Vagina (tissue), 2 donors: ENCODE results near the gene FSD1L.

Experiments used
- POLR2A ChIP-seq, 2 donors: fragments of 450-650 bp; IDR thresholded peaks; one replicate each; pipeline ENCODE4 v1.6.1; 2017; ENCODE audit warnings: antibody characterized with exemption in 2 of 2, mild to moderate bottlenecking in 2 of 2, moderate library complexity in 2 of 2
- TF ChIP-seq, protein P1 (sequence below), 3 experiments: fragments of 450-650 bp in 2 of 3; fragments of 200-600 bp in 1 of 3; sonication (generic) in 1 of 3; IDR thresholded peaks; one replicate each; pipeline ENCODE4 v1.5.1; 2017 to 2019; ENCODE audit warnings: antibody characterized with exemption in 3 of 3, mild to moderate bottlenecking in 2 of 3, moderate library complexity in 2 of 3

- no peak for TF ChIP-seq POLR2A (IDR thresholded peaks at IDR 0.05)
- TF ChIP-seq, protein P1, sequence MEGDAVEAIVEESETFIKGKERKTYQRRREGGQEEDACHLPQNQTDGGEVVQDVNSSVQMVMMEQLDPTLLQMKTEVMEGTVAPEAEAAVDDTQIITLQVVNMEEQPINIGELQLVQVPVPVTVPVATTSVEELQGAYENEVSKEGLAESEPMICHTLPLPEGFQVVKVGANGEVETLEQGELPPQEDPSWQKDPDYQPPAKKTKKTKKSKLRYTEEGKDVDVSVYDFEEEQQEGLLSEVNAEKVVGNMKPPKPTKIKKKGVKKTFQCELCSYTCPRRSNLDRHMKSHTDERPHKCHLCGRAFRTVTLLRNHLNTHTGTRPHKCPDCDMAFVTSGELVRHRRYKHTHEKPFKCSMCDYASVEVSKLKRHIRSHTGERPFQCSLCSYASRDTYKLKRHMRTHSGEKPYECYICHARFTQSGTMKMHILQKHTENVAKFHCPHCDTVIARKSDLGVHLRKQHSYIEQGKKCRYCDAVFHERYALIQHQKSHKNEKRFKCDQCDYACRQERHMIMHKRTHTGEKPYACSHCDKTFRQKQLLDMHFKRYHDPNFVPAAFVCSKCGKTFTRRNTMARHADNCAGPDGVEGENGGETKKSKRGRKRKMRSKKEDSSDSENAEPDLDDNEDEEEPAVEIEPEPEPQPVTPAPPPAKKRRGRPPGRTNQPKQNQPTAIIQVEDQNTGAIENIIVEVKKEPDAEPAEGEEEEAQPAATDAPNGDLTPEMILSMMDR (IDR thresholded peaks at IDR 0.05): no peak
Measured at GRCh38 chr9:105593145-105593544, 145.3 kb downstream of the FSD1L start.
